Measurements from ENCODE around the gene ACCS.
A peak's percentile ranks its signal among the peaks of the same experiment; 100 is the strongest.

The ACCS gene, protein sequence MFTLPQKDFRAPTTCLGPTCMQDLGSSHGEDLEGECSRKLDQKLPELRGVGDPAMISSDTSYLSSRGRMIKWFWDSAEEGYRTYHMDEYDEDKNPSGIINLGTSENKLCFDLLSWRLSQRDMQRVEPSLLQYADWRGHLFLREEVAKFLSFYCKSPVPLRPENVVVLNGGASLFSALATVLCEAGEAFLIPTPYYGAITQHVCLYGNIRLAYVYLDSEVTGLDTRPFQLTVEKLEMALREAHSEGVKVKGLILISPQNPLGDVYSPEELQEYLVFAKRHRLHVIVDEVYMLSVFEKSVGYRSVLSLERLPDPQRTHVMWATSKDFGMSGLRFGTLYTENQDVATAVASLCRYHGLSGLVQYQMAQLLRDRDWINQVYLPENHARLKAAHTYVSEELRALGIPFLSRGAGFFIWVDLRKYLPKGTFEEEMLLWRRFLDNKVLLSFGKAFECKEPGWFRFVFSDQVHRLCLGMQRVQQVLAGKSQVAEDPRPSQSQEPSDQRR

DNA sequence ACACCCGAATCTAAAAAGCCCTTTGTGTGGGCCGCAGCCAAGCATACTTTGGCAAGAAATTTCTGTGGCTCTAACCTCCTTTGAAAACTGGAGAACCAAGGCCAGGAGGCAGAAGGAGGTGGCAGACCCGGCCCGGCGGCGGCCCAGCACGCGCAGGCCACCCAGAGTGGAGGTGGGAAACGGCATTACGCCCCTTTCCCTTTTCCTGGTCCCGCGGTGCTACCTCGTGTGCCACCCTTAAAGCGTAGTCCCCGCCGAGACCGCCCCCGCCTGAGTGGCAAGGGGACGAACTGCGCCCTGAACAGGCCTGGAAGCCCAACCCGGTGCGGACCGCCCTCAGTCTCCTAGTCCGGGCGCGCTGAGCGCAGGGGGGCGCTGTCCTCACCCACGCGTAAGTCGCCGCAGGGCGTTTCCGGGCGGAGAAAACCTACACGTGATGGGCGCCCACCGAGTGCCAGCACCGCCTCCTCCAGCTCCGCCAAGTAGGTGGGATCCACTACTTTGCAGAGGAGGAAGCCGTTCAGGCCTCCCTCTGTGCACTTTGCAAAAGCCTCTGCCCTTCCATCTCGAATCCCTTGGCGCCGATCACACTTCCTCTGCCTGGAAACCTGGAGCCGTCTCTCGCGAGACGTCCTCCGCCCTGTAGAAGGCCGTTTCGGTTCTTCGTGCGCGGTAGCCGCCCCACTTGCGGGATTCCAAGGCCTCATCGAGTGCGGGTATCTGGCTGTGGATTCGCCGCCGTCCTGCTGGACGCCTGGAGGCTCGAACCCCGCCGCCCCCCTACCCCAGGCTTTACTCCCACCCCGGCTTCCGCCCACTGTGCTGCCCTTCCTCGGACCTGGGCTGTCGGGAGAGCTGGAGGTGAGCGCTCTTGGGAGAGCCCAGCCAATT is at the start of gene ACCS:
Gene ACCS (plus strand): TSS at position 430 of the 891 bp plus-strand sequence. CDS start 1,358 bp downstream, outside the sequence.
- TF ChIP-seq, protein P1, sequence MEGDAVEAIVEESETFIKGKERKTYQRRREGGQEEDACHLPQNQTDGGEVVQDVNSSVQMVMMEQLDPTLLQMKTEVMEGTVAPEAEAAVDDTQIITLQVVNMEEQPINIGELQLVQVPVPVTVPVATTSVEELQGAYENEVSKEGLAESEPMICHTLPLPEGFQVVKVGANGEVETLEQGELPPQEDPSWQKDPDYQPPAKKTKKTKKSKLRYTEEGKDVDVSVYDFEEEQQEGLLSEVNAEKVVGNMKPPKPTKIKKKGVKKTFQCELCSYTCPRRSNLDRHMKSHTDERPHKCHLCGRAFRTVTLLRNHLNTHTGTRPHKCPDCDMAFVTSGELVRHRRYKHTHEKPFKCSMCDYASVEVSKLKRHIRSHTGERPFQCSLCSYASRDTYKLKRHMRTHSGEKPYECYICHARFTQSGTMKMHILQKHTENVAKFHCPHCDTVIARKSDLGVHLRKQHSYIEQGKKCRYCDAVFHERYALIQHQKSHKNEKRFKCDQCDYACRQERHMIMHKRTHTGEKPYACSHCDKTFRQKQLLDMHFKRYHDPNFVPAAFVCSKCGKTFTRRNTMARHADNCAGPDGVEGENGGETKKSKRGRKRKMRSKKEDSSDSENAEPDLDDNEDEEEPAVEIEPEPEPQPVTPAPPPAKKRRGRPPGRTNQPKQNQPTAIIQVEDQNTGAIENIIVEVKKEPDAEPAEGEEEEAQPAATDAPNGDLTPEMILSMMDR (conservative IDR thresholded peaks at IDR 0.05): peak; percentile 82

GRCh38 chr11:44016546-44017442 is 49.3 kb upstream of the ACCS start:
- peak overlapping the region; percentile 64 for H3K27ac ChIP-seq
- TF ChIP-seq, protein P1 (conservative IDR thresholded peaks at IDR 0.05): no peak

More for the DNA sequence above, at the start of gene ACCS:
- peak within 1 kb of the TSS; percentile 77 for H3K27ac ChIP-seq

GRCh38 chr11:44017443-44018126 is 48.5 kb upstream of the ACCS start:
- H3K27ac ChIP-seq: peak overlapping the region; percentile 64
- TF ChIP-seq, protein P1 (conservative IDR thresholded peaks at IDR 0.05): no peak

GRCh38 chr11:44018127-44018521 is 47.9 kb upstream of the ACCS start:
- TF ChIP-seq, protein P1 (conservative IDR thresholded peaks at IDR 0.05): no peak
- peak overlapping the region; percentile 64 for H3K27ac ChIP-seq

- TF ChIP-seq, protein P1 (conservative IDR thresholded peaks at IDR 0.05): no peak
Observed at GRCh38 chr11:44018829-44019228, 47.2 kb upstream of the ACCS start.

GRCh38 chr11:44024977-44025376 is 41.1 kb upstream of the ACCS start:
- H3K27ac ChIP-seq: no peak overlapping the region
- TF ChIP-seq, protein P1 (conservative IDR thresholded peaks at IDR 0.05): no peak

More at GRCh38 chr11:44018829-44019228, 47.2 kb upstream of the ACCS start:
- peak overlapping the region; percentile 64; the same call in 1 of the 2 replicates for H3K27ac ChIP-seq

All from VCaP (cell line).